ENCODE measurements around the gene FAAP20. TPM values are rescaled to one million over a fixed set of nuclear protein-coding genes. Genes with fewer than 3 reads are reported as not detected.

The FAAP20 gene
- total and polyA plus RNA-seq, 10 of the 15 experiments (the other 5 are each of a cell fraction or from before 2014, with no cell fraction given) = 0.79 to 91.8 (median 20.9) TPM

- no peaks in the 10 kb centered on the region for H4K20me1 ChIP-seq (ENCODE audit: control insufficient read depth, insufficient read depth)
- H3K4me3 ChIP-seq = no peak overlapping the region
- SMC1A ChIA-PET (ENCODE audit: uncharacterized antibody, unreplicated experiment) = no interaction called here
- ATAC-seq (no peak), DNase-seq (ENCODE audit: low read depth, low spot score) (no peak), FAIRE-seq (no peak)
- POLR2A ChIA-PET = no interaction called here
- H3K27me3 ChIP-seq (replicated peaks in 1 of 2; ENCODE audit: control insufficient read depth in 2 of 2, insufficient read depth in 2 of 2, low read length in 1 of 2) = no peaks in the 10 kb centered on the region
- no peak overlapping the region for H3K9ac ChIP-seq (ENCODE audit: control insufficient read depth, insufficient read depth, low read length)
- H3K4me2 ChIP-seq (ENCODE audit: control insufficient read depth, insufficient read depth) = no peak overlapping the region
- intact Hi-C loops (cut with micrococcal nuclease; ENCODE audit: unreplicated experiment) (no loop called here), in situ Hi-C loops (cut with MboI) (no loop called here)
- no peaks in the 10 kb centered on the region for H3K9me3 ChIP-seq (replicated peaks; ENCODE audit: control insufficient read depth, insufficient read depth, low read length)
- RAD21 ChIA-PET (ENCODE audit: unreplicated experiment) = no interaction called here
- no peaks in the 10 kb centered on the region; the same call in 1 of the 2 replicates for H3K79me2 ChIP-seq (ENCODE audit: control insufficient read depth, insufficient read depth, low read length)
- 98% methylated on average over 15 of the region's 16 CpGs for WGBS (ENCODE audit: insufficient coverage, insufficient replicate concordance, low lambda C conversion rate, missing lambda C conversion rate)
- H3K27ac ChIP-seq (ENCODE audit: control insufficient read depth, insufficient read depth) = no peak overlapping the region
- no peaks in the 10 kb centered on the region; a peak in 1 of 4 replicates for H3K36me3 ChIP-seq (ENCODE audit: control insufficient read depth in 2 of 2, insufficient read depth in 2 of 2, low read length in 1 of 2)
- H2AFZ ChIP-seq (ENCODE audit: control insufficient read depth, low read depth, low read length) = no peak overlapping the region
- BruUV-seq (replicated peaks) = no TSS peak
- H3K4me1 ChIP-seq (ENCODE audit: control insufficient read depth, insufficient read depth, low read length) = no peaks in the 10 kb centered on the region
- CTCF ChIA-PET = interaction anchor here (1.7 kb wide), 1 partner anchor 193 kb away, joined by 7 read pairs; no protein-coding TSS in a partner anchor
- no peak for TF ChIP-seq CREB1 (IDR thresholded peaks at IDR 0.05; ENCODE audit: low read depth)
- TF ChIP-seq E4F1 (IDR thresholded peaks at IDR 0.05; ENCODE audit: borderline replicate concordance, partially characterized antibody) = no peak
- TF ChIP-seq ZBED1 (IDR thresholded peaks at IDR 0.05; ENCODE audit: borderline replicate concordance) = no peak
- TF ChIP-seq IRF3 (IDR thresholded peaks at IDR 0.05) = no peak
- TF ChIP-seq NR2C1 (IDR thresholded peaks at IDR 0.05) = no peak
- no peak for TF ChIP-seq CEBPZ (IDR thresholded peaks at IDR 0.05; ENCODE audit: low read depth, low read length)
- TF ChIP-seq BMI1 (IDR thresholded peaks at IDR 0.05; ENCODE audit: borderline replicate concordance) = no peak
- TF ChIP-seq GATAD2B (conservative IDR thresholded peaks at IDR 0.05; ENCODE audit: low read depth) = no peak
- TF ChIP-seq RB1 (IDR thresholded peaks at IDR 0.05; ENCODE audit: borderline replicate concordance) = no peak
- no peak for TF ChIP-seq MYC (IDR thresholded peaks at IDR 0.05; ENCODE audit: insufficient read depth, insufficient read length, insufficient replicate concordance, low read length, severe bottlenecking)
- no peak for TF ChIP-seq BCL11A (IDR thresholded peaks at IDR 0.05; ENCODE audit: low read depth, low read length)
- no peak for TF ChIP-seq MXI1 (IDR thresholded peaks at IDR 0.05; ENCODE audit: low read depth, low read length)
- no peak for TF ChIP-seq CREM (IDR thresholded peaks at IDR 0.05; ENCODE audit: low read depth)
- no peak for TF ChIP-seq MLLT1 (IDR thresholded peaks at IDR 0.05)
- TF ChIP-seq ZNF622 (IDR thresholded peaks at IDR 0.05) = no peak
Measured at GRCh38 chr1:2188336-2188735, 6.2 kb downstream of the FAAP20 start.

Measured in GM12878 (cell line).